ENCODE data around the gene MIEF1. TPM values are rescaled to one million over a fixed set of nuclear protein-coding genes. Genes with fewer than 3 reads are reported as not detected.

The MIEF1 gene
- total and polyA plus RNA-seq, 2 experiments from 2014 or later = 13.2 to 40.1 TPM

GRCh38 chr22:39474351-39475111, 27.6 kb upstream of the MIEF1 start:
- Histone ChIP-seq H3K79me2 (replicated peaks; ENCODE audit: insufficient read depth) (no peaks in the 10 kb centered on the region), H3K9me2 (ENCODE audit: insufficient read depth) (no peaks in the 10 kb centered on the region), H3K27me3 (ENCODE audit: insufficient read depth) (no peaks in the 10 kb centered on the region), H3F3A (replicated peaks; ENCODE audit: low read depth) (peaks cover 14% of the 10 kb centered on the region), H3K36me3 (ENCODE audit: insufficient read depth) (no peaks in the 10 kb centered on the region), H2AFZ (no peak overlapping the region), H3K27ac (ENCODE audit: low read depth) (peak overlapping the region; percentile 79), H3K4me1 (ENCODE audit: insufficient read depth) (peaks cover 49% of the 10 kb centered on the region), H4K20me1 (replicated peaks; ENCODE audit: insufficient read depth) (peaks cover 2% of the 10 kb centered on the region; the same call in 1 of the 2 replicates), H3K4me2 (peak overlapping the region; percentile 55), H3K4me3 (no peak overlapping the region)
- peak; percentile 19 for TF ChIP-seq REST (IDR thresholded peaks at IDR 0.05; ENCODE audit: unreplicated experiment)
- no peak for TF ChIP-seq EZH2phosphoT487 (IDR thresholded peaks at IDR 0.05; ENCODE audit: unreplicated experiment)
- peak; percentile 36 for ATAC-seq
- no peaks in the 10 kb centered on the region; the same call in 2 of the 3 replicates for H3K36me3 Mint-ChIP-seq (ENCODE audit: low read depth)
- H3K9me3 Mint-ChIP-seq = no peaks in the 10 kb centered on the region; the same call in 2 of the 3 replicates
- peak; percentile 79 for DNase-seq (ENCODE audit: low spot score)
- H3K4me3 Mint-ChIP-seq = no peak overlapping the region
- peaks cover 66% of the 10 kb centered on the region for H3K4me1 Mint-ChIP-seq
- no peak overlapping the region for H3K27ac Mint-ChIP-seq
- H3K27me3 Mint-ChIP-seq (ENCODE audit: insufficient read depth, low read depth, poor library complexity) = peaks cover 20% of the 10 kb centered on the region

- Mint-ChIP-seq H3K9me3 (no peaks in the 10 kb centered on the region; the same call in 2 of the 3 replicates), H3K36me3 (ENCODE audit: low read depth) (no peaks in the 10 kb centered on the region; the same call in 2 of the 3 replicates), H3K27me3 (ENCODE audit: insufficient read depth, low read depth, poor library complexity) (peaks cover 18% of the 10 kb centered on the region), H3K27ac (no peak overlapping the region), H3K4me1 (peaks cover 61% of the 10 kb centered on the region), H3K4me3 (no peak overlapping the region)
- peak overlapping the region; percentile 79; the same call in 1 of the 2 replicates for H3K27ac ChIP-seq (ENCODE audit: low read depth)
- H3K36me3 ChIP-seq (ENCODE audit: insufficient read depth) = no peaks in the 10 kb centered on the region
- DNase-seq (ENCODE audit: low spot score) = no peak
- H3K27me3 ChIP-seq (ENCODE audit: insufficient read depth) = no peaks in the 10 kb centered on the region
- H2AFZ ChIP-seq = no peak overlapping the region
- H3K79me2 ChIP-seq (replicated peaks; ENCODE audit: insufficient read depth) = no peaks in the 10 kb centered on the region
- peaks cover 7% of the 10 kb centered on the region; the same call in 1 of the 2 replicates for H4K20me1 ChIP-seq (replicated peaks; ENCODE audit: insufficient read depth)
- no peaks in the 10 kb centered on the region for H3K9me2 ChIP-seq (ENCODE audit: insufficient read depth)
- H3F3A ChIP-seq (replicated peaks; ENCODE audit: low read depth) = peaks cover 14% of the 10 kb centered on the region
- peaks cover 48% of the 10 kb centered on the region for H3K4me1 ChIP-seq (ENCODE audit: insufficient read depth)
- ATAC-seq = no peak
- H3K4me2 ChIP-seq = peak overlapping the region; percentile 55; the same call in 1 of the 2 replicates
- H3K4me3 ChIP-seq = no peak overlapping the region
- TF ChIP-seq ZNF331 (CRISPR knock-in tag; IDR thresholded peaks at IDR 0.05; ENCODE audit: low read depth) (no peak), ZNF462 (CRISPR knock-in tag; IDR thresholded peaks at IDR 0.05) (no peak), EZH2phosphoT487 (IDR thresholded peaks at IDR 0.05; ENCODE audit: unreplicated experiment) (no peak), POLR2AphosphoS5 (IDR thresholded peaks at IDR 0.05; ENCODE audit: low read depth) (no peak), NANOG (IDR thresholded peaks at IDR 0.05; ENCODE audit: borderline replicate concordance) (no peak), ZNF114 (CRISPR knock-in tag; IDR thresholded peaks at IDR 0.05) (no peak), CTCF (conservative IDR thresholded peaks at IDR 0.05; ENCODE audit: low read depth in 2 of 2) (no peak)
Observed at GRCh38 chr22:39475337-39475736, 26.8 kb upstream of the MIEF1 start.

Measured in GM23338 (cell line).